ENCODE results near the gene THAP12. TPM values are rescaled to one million over a fixed set of nuclear protein-coding genes. Genes with fewer than 3 reads are reported as not detected.
"Not testable (repeated sequence)": the region's sequence is repeated elsewhere in the genome, so short reads cannot be mapped to it uniquely, and the experiment has no call there.

The THAP12 gene
- total RNA-seq = 10 to 100 TPM; 64.0 to 65.6 TPM

GRCh38 chr11:76380977-76381719 is at the start of gene THAP12, which contains the start of gene GVQW3:
Gene THAP12, minus strand, starts transcription at chr11:76381132. Its CDS starts 296 bp downstream, at chr11:76380836.
Gene GVQW3, plus strand, starts transcription at chr11:76381323. Its CDS starts 506 bp downstream, at chr11:76381829.
- ChIA-PET CTCF (interaction anchor here (1.5 kb wide), 1 partner anchor 10 kb away, joined by 4 read pairs; no protein-coding TSS in a partner anchor), POLR2A (interaction anchor here (1.3 kb wide), 1 partner anchor 64 kb away, joined by 6 read pairs; the partner anchor contains the start of gene EMSY)

GRCh38 chr11:76426660-76427059 is 45.7 kb upstream of the THAP12 start:
- ChIA-PET POLR2A (no interaction called here), CTCF (no interaction called here)

GRCh38 chr11:76424891-76425290 is 44.0 kb upstream of the THAP12 start:
- ChIA-PET POLR2A (no interaction called here), CTCF (no interaction called here)

GRCh38 chr11:76424379-76424778 is 43.4 kb upstream of the THAP12 start:
- ChIA-PET POLR2A (no interaction called here), CTCF (no interaction called here)

DNA sequence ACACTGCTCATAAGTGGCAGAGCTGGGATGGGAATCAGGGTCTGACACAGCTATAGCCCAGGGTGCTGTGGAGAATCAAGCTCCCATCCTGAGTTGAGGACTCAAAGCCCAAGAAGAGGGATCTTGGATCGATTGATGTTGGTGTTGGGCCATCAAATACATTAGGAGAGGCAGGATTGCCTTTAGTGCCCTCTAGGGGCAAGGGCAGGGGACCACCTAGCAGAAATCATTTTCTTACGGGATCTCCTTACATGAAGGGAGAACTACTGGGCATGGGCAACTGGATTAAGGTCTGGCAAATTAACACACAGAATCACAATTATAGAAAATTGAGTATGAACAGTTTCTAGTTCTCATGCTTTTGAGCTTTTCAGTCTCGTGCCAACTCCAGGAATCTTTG is 39.0 kb upstream of the THAP12 start:
- ChIA-PET POLR2A (no interaction called here), CTCF (interaction anchor here (0.7 to 1.7 kb wide), 5 partner anchors 8 to 101 kb away, joined by 3 to 6 read pairs (median 3); no protein-coding TSS in a partner anchor)

DNA sequence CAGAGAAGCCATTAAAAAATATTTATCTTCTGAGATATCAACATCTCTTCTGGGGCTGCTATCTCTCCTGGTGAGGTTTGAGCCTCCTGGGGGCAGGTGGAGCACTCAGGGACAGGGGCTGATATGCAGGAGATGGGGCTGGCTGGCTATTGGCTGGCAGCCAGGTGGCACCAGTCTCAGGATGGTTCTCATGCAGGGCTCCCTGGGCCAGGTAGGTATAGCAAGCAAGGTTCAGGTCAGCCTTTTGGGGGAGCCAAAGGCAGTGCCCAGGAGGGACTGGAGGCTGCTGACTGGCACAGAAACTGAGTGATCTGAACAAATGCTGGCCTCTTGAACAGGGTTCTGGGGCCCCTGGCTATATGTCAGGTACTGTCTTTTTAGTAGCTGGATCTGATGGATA is 34.1 kb upstream of the THAP12 start:
- POLR2A ChIA-PET = no interaction called here
- CTCF ChIA-PET = no interaction called here

DNA sequence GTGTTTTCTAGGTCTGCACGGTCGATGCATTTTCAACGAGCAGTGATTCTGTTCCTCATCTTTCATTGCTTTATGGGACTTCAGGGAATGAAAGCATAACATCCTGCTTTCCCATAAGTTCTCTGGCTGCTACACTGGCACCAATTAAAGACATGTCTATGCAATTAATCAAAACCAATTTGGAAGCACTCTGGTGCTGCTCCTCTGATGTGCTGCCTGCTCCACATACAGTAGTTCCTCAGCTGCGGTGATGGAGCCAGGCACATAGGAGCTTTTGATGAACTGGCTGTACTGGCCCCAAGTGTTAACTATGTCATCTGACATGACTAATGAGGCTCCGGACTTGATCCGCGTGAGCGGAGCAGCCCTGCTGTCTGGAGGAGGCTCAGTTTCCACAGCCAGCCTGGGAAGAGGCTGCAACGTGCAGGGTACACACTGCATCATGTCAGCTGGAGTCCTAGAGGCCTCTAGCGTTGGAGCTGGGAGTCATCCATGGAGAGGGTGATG is 30.0 kb upstream of the THAP12 start:
- CTCF ChIA-PET = interaction anchor here (2.8 kb wide), 1 partner anchor 9 kb away, joined by 6 read pairs; no protein-coding TSS in a partner anchor
- POLR2A ChIA-PET = no interaction called here

DNA sequence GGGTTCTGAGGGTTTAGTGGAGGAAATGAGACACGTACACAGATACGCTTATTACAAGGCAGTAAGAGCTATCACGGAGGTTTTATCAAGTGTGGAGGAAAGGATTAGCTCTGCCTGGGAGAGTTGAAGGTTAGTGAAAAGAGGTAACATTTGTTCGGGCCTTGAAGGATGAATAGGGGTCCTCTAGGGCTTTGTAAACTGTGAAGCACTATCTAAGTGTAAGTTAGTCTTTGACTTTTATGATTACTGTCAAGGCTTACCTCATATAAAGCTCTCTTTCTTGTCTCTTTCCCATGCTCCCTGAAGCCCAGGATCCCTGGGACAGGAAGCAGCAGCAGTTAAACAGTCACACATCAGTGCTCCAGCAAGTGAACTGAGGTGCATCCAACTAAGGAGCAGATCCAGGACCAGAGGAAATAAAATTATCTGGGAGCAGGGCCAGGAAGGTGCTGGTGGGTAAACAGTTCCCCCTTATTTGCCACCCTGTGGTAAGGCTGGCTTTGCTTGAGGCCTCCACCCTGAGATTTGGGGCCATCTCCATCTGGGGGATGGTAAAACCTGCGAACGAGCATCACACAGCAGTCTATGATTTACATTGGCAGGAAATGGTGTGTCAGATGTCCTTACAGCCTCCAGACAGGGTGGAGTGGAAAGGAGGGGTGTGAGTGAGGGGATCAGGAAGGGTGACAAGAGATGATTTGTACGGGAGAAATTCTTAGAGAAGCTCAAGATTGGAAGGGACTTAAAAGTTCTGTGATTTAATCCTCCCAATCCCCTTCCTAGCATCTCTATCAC is 27.4 kb upstream of the THAP12 start:
- ChIA-PET POLR2A (no interaction called here), CTCF (no interaction called here)

- ChIA-PET CTCF (no interaction called here), POLR2A (no interaction called here)
Measured at GRCh38 chr11:76406359-76406758, 25.4 kb upstream of the THAP12 start.

DNA sequence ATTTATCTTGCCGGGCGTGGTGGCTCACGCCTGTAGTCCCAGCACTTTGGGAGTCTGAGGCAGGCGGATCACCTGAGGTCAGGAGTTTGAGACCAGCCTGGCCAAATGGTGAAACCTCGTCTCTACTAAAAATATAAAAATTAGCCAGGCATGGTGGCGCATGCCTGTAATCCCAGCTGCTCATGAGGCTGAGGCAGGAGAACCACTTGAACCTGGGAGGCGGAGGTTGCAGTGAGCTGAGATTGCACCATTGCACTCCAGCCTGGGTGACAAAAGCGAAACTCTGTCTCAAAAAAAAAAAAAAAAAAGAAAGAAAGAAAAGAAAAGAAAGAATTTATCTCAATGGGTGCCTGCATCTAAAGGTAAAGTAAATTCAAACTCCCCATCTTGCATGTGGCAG is 20.6 kb upstream of the THAP12 start:
- POLR2A ChIA-PET, CTCF ChIA-PET: not testable (repeated sequence)

DNA sequence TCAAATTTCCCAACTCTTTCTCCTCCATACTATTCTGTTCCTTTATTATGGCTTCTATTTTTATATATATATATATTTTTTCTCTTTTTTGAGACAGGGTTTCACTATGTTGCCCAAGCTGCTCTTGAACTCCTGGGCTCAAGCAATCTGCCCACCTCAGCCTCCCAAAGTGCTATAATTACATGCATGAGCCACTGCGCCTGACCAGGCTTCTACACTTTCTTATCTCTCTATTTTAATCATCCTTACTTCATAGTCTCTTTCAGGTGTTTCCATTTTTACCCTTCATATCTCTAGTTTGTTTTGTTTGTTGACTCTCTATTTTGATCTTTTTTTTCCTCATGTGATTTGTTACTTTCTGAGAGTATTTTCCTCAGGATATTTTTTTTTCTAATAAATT is 20.0 kb upstream of the THAP12 start:
- CTCF ChIA-PET = no interaction called here
- POLR2A ChIA-PET = no interaction called here

DNA sequence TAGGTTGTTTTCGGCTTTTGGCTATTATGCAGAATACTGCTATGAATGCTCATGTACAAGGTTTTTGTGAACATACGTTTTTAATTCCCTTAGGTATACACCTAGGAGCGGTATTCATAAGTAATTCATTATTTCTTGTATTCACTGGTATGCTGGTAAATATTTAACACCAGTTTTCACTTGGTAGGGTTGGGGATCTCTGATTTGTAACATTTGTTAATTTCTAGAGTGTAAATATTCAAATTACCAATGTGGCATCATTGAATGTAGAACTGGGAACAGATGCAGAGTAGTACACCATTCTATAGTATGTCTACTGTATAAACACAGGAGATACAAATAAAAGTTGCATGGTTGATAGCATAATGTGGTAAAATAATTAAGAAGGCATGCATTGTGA is 16.5 kb upstream of the THAP12 start:
- CTCF ChIA-PET = no interaction called here
- POLR2A ChIA-PET = no interaction called here

DNA sequence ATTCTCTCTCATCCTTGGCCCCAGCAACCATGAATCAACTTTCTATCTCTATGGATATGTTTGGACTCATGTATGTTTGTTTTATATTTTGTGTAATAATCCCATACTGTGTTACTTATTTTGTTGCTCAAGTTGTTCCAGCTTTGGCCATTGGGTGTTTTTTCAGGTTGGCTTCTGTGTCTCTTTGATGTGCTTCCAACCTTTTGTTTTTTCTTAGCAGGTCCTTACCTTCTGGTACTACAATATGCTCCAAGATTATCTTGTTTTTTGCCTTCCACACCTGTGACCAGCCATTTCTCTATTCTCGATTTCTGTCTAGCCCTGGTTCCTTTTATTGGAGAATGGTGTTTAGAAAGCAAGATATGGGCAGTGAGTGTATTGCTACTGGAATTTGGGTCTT is 14.4 kb upstream of the THAP12 start:
- ChIA-PET CTCF (no interaction called here), POLR2A (no interaction called here)

GRCh38 chr11:76394411-76394810 is 13.5 kb upstream of the THAP12 start:
- POLR2A ChIA-PET = no interaction called here
- CTCF ChIA-PET = no interaction called here

DNA sequence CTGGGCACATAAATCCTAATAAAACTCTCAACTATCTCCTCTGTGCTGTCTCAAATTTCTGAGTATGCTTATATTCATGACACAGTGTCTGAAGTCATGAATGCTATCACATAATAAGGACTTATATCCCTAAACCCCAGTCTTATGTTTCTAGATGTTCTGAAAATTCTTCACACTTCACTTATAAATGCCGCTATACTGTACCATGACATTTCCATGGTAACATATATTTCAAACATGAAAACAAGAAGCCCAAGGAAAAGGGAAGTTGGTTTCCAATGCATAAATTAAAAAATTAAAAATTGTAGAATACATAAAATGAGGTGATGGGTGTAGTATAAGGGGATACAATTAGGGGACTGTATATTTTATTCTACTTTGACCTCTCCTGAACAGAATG is 11.9 kb upstream of the THAP12 start:
- ChIA-PET POLR2A (no interaction called here), CTCF (no interaction called here)

GRCh38 chr11:76391811-76392475 is 11.0 kb upstream of the THAP12 start:
- CTCF ChIA-PET = interaction anchor here (0.6 to 1.6 kb wide), 2 partner anchors 10 to 482 kb away, joined by 3 to 4 read pairs; partner anchors contain the start of gene GVQW3
- POLR2A ChIA-PET = no interaction called here

- CTCF ChIA-PET = interaction anchor here (1.6 kb wide), 1 partner anchor 9 kb away, joined by 4 read pairs; the partner anchor contains the start of gene GVQW3
- POLR2A ChIA-PET = no interaction called here
Measured at GRCh38 chr11:76391021-76391420, 10.1 kb upstream of the THAP12 start.

- CTCF ChIA-PET = no interaction called here
- POLR2A ChIA-PET = no interaction called here
Measured at GRCh38 chr11:76388408-76388807, 7.5 kb upstream of the THAP12 start.

GRCh38 chr11:76385903-76386302 is 5.0 kb upstream of the THAP12 start:
- ChIA-PET CTCF (no interaction called here), POLR2A (no interaction called here)

DNA sequence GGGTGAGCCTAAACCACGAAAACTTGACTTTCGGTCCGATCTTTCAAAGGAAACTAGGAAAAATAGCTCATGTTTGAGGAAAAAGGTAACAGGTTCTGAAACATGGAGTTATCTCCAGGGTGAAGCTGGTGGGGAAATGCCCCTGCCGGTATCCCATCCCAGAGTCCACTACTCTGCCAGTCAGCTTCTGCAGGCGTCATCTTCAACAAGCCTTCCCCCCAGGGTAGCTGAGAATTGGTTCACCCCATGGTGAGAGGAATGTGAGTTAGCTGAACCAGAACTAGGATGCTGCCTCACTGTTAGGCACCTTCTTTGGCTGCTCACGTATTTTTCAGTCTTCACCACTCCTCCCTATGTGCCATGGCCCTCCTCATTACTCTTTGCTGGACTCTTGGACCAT is 1.3 kb upstream of the THAP12 start:
- ChIA-PET POLR2A (interaction anchor here (1.3 kb wide), 1 partner anchor 63 kb away, joined by 6 read pairs; the partner anchor contains the start of gene EMSY), CTCF (interaction anchor here (0.7 to 1.5 kb wide), 2 partner anchors 9 to 173 kb away, joined by 3 to 4 read pairs; no protein-coding TSS in a partner anchor)
